C4-2B (cell line): ENCODE results near the gene KHDRBS2.

Source experiments
- CTCF ChIP-seq: fragments of 450-650 bp; conservative IDR thresholded peaks from 2 replicates; pipeline ENCODE4 v1.5.1; 2017; ENCODE audit warnings: mild to moderate bottlenecking
- ZFX ChIP-seq: fragments of 450-650 bp; IDR thresholded peaks from 2 replicates; pipeline ENCODE4 v1.6.1; 2017

- TF ChIP-seq CTCF (no peak), ZFX (no peak)
These were observed 432 bp upstream of the KHDRBS2 start for GRCh38 chr6:62286470-62286843.
